SHP77 treated with DMSO at 0.1 percent for 48 hours (cell line): ENCODE results near the gene HMGB3.
"Not testable (repeated sequence)": the region's sequence is repeated elsewhere in the genome, so short reads cannot be mapped to it uniquely, and the experiment has no call there.

Experiments used
- DNase-seq: peaks from one replicate; lab custom pipeline; 2025; lab: John Stamatoyannopoulos, UW

HMGB3 gene

DNA sequence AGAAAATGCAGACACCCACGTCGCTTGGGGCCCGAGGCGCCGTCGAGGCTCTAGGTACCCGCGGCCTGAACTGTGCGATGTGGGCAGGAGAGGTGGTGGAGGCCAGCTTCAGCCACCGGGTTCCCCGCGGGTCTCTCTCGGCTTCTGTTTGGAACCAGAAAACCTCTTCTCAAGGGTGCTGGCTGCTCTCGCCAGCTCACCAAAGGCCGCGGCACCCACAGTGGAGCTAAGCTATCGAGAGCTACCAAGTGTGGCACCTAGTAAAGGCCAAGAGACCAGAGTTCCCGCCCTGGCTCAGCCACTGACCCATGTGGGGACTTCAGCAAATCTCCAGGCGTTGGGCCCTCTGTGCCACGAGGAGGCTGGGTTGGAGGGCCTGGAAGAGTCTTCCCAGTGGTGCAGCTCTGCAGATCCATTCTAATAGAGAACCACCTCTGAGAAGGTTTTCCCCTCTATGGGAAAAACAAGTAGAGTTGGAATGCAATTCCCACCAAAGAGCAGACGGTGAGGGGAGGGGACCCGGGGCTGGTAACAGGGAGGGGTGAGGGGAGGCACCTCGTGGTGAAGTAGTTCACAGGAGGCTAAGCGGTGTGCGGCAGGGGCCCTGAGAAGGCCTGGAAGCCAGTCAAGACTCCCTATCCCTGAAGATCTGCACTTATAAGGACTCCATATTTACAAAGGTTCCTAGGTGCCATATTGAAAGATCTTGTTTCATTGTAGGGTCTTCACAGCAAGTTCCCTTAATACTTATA lies 5.5 kb upstream of the HMGB3 start:
- DNase-seq, result no peak

DNA sequence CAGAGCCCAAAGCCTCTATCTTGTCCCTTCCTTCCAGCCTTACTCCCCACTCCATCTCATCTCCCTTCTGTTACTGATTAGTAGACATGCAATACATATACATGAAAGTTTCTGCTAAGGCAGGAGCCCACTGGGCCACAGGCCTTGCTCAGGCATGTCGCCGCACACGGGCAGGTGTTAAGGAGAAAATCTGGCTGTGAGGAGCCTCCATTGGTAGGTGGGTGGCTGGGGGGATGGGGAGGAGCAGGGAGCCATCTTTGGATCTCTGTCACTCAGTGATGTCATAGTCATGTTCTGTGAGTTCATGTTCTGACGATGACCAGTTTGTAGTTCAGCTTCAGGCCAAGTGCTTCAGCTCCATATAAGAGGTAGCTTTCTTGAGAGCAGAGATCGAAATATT lies 2.9 kb upstream of the HMGB3 start:
- no peak for DNase-seq

DNA sequence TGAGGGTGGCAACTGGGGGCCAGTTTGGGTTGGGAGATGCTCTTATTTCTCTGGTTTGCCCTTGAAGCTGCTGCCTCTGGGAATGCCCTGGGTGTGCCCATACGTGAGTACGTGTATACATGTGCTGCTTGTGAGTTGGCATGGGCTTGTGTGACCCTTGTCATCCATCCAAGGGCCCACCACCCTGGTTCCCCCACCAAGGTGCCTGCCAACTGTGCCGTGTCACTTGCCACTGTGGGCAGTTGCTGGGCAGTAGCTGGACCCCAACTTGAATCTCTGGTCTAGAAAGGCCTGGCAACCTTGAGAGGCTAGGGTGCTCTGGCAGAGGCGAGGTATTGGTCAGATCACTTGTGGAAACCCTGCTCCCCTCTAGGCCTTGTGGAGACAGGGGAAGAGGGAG lies 2.4 kb upstream of the HMGB3 start:
- DNase-seq, result no peak

DNA sequence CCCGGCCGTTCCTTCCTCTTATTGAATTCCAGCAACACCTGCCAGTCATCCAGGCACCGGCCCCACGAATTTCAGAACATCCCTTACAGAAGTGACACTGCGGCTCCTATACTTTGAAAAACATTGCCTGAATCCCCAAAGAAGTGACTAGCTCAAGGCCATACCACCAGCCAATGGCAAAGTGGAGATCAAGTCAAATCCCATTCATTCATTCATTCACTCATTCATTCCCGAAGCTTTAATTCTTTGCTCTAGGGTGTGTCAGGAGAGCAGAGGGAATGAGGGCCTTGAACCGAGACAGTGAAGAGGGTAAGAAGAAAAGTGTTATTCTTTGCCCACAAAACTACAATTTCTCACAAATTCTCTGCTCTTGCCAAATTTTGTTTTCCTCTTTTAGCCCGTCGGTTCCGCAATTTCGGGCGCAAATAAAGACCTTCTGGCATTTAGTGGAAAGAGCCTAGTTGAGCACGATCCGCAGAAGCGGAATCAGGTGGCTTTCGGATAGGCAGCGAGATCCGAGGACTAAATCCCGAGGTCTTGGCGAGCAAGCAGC lies 824 bp upstream of the HMGB3 start:
- DNase-seq, result no peak

DNA sequence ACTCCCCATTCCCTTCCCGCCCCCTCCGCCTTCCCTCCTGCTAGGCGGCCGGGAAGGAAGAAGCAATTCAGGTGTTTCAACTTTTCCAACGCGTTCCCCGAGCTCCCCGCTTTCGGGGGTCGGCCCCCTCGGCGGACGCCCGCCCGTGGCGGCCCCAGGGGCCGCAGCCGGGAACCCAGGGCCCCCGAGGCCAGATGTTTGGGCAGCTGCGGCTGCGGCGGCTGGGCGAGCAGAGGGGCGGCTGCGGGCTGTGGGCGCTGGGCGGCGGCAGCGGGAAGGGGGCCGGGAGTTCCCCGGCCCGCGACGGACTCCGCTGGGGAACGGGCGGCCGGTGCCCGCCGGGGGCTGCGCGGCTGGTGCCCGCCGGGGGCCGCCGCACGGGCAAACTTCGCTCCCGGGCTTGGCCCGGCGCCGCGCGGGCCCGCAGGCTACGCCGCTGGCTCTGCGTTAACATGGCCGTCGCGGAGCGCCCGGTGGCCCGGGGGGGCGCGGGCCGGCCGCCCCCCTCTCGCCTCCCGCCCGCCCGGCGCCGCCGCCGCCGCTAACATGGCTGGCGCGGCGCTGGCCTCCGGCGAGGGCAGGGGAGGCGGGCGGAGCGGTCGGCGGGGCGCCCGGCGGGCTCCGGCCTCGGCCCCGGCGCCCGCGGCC lies 510 bp downstream of the HMGB3 start:
- DNase-seq, result no peak

DNA sequence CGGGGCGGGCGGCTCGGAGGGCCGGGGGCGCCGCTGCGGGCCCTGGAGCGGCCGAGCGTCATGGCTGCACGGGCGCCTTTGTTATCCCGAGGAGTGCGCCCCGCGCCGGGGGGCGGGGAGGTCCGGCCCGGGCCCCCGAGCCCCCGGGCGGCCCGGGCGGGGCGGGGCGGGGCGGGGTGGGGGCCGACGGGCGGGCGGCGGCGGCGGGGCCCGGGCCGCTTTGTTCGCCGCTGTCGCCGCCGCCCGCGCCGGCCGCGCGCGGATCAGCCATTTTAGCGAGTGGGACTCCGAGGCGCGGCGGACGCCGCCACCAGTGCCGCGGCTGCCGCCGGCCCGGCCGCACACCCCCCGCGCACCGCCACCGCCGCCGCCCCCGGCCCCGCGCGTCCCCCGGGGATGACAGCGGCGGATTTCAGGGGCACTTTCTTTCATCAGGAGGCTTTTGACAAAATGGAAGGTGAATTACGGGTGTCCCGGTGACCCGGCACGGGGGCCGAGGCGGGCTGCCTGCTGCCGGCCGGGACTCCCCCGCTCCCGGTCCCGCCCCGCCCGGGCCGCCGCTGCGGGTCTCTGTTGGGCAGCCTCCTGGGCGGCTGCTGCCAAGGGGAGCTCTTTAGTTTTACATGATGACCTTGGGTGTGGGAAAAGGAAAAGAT lies 1.2 kb downstream of the HMGB3 start:
- DNase-seq, result no peak

DNA sequence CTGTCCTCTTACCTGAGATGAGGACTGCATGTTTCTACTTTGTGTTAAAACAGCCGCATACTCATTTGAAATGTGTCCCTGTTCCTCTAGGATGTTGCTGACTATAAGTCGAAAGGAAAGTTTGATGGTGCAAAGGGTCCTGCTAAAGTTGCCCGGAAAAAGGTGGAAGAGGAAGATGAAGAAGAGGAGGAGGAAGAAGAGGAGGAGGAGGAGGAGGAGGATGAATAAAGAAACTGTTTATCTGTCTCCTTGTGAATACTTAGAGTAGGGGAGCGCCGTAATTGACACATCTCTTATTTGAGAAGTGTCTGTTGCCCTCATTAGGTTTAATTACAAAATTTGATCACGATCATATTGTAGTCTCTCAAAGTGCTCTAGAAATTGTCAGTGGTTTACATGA lies 4.6 kb downstream of the HMGB3 start:
- not testable (repeated sequence) for DNase-seq

DNA sequence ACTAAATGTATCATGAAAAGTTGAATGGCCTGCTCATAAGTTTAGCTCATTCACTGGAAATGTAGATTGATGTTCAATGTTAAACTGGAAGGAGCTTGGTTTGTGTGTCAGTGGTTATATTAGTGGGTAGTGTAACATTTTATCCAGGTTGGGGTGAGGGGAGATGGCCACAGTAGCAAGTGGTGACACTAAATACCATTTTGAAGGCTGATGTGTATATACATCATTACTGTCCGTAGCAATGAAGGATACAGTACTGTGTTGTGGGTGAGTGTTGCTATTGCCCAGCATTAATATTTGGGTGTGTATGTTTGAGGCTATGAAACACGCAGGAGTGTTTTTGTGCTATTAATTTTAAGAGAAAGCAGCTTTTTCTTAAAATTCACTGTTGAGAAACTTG lies 6.3 kb downstream of the HMGB3 start:
- no peak for DNase-seq

DNA sequence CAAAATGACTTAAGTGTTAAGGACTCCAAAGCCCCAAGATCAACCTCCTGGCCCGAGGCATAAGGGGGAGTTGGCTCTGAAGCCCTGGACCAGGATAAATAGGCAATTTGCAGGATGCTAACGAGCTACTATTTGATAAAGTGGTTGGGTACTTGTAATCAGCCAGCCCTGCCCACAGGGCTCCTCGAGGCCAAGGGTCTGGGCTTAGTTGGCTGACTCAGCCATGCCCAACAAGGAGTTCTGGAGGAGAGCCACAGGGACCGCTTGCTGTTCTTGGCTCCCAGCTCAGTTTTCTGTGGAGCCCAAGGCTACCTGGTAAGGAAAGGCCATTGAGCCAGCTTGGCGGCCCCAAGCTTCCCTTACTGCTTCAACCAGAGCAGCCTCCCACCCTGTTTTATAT lies 7.8 kb downstream of the HMGB3 start:
- no peak for DNase-seq

DNA sequence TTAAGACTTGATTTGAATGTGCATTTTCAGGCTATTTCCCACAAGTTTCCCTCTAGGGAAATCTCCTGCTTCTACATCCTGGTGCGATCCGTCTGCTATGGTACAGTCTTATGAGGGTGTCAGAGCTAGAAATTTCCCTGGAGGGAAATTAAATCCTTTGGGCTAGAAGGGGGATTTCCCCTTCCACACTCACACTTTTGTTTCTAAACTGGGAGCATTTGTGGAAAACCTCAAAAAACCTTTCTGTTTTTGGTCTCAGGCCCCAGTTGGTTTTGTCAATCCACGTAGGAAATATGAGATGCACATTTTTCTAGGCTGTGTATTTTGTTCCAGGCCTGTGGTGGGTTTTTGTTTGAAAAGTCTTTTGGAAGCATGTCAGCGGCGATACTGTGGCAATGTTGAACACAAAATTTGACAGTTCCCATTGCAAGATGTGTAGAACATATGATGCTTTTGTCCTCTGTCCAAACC lies 17.8 kb downstream of the HMGB3 start:
- no peak for DNase-seq

DNA sequence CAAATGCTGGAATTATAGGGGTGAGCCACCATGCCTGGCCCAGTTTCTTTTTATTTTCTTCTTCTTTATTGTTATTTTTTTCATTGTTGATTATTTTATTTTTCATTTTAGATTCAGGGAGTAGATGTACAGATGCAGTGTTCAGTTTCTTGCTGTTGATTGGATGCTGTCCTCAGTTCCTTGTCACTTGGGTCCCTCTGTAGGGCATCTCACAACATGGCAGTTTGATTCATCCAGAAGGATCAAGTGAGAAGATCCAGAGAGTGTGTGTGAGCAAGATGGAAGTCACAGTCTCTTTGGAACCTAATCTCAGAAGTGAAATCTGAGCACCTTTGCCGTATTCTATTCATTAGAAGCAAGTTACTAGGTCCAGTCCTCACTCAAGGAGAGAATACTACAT lies 20.9 kb downstream of the HMGB3 start:
- DNase-seq, result no peak

DNA sequence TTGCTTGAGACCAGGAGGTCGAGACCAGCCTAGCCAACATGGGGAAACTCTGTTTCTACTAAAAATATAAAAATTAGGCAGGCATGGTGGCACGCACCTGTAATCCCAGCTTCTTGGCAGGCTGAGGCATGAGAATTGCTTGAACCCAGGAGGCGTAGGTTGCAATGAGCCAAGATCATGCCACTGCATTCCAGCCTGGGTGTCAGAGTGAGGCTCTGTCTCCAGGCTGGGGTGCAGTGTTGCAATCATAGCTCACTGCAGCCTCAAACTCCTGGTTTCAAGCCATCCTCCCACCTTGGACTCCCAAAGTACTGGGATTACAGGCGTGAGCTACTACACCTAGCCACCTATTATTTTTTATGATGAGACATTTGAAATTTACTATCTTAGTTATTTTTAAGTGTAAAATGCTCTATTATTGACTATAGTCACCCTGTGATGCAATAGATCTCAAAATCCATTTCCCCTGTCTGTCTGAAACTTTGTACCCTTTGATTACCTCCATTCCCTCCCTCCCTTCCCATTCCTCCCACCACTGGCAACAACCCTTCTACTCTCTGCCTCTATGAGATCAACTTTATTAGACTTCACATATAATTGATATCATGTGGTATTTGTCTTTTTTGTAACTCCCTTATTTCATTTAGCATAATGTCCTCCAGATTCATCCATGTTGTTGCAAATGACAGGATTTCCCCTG lies 23.4 kb downstream of the HMGB3 start:
- DNase-seq, result no peak

DNA sequence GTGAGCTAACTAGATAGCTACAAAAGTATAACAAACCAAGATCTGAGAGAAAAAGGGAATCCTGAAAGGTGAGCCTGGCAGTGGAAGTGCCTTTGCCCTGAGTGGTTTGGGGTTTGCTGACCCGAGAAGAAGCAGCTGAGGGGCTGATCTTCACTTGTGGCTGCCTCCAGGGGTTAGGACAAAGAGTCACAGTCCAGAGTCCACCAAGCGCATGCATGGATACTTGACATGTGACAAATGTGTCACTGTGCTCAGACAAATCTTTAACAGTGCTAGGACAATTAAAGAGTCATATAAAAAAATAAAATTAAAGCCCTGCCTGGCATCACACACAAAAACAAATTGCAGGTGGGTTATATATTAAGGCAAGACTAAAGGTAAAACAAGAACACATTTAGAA lies 26.4 kb downstream of the HMGB3 start:
- DNase-seq, result no peak

DNA sequence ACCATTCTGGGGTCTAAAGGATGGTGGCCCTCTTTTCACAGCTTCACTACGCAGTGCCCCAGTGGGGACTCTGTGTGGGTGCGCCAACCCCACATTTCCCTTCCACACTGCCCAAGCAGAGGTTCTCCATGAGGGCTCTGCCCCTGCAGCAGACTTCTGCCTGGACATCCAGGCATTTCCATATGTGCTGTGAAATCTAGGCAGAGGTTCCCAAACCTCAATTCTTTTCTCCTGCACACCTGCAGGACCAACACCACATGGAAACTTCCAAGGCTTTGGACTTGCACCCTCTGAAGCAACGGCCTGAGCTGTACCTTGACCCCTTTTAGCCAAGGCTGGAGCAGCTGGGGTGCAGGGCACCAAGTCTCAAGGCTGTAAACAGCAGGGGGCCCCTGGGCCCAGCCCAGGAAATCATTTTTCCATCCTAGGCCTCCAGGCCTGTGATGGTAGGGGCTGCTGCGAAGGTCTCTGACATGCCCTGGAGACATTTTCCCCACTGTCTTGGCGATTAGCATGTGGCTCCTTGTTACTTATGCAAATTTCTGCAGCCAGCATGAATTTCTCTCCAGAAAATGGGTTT lies 30.1 kb downstream of the HMGB3 start:
- no peak for DNase-seq

DNA sequence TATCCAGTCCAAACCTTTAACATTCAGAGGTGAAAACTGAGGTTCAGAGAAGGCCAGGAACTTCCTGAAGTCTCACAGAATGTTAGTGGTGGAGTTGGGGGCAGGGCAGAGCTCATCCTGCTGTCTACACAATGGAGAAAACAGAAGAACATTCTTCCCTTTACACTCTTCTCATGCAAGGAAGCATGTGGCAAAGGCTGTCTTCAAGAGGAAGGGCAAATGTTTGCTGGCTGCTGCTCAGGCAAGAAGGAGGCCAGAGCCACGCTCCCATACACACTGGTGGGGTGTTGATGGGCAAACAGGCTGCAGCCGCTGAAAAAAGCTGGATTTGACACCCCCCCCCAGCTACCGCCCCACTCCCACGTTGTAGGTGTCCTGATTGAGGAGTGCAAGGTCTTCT lies 32.5 kb downstream of the HMGB3 start:
- no peak for DNase-seq

DNA sequence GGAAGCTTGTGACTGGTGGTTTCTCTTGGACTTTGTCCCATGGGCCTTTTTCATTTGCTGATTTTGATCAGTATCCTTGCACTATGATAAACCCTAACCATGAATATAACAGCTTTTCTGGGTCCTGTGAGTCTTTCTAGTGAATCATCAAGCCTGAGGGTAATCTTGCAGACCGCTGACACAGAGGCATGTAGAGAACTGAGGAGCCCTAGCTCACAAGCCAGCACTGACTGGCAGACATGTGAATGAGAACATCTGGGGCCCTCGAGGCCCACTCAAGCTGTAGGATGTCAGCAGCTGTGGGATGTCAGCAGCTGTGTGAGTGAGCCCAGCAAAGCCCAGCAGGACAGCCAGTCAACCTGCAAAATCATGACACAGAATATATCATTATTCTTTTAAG lies 36.7 kb downstream of the HMGB3 start:
- DNase-seq, result no peak

DNA sequence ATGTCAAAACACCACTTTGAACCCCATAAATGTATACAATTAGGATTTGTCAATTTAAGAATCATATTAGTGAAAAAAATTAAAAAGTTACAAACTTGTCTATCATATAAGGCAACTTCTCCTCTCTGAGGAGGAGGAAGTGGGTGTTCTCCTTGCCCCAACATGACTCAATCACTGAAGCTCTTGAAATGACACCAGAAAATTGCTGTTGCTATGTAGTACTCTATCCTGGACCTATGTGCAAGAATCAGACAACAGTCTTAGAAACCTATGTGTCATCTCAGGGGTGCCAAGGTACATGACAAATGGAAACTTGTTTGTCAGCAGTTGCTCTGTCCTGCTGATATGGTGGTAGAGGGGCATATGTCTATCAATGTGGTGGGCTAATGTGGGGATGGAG lies 47.7 kb downstream of the HMGB3 start:
- no peak for DNase-seq

DNA sequence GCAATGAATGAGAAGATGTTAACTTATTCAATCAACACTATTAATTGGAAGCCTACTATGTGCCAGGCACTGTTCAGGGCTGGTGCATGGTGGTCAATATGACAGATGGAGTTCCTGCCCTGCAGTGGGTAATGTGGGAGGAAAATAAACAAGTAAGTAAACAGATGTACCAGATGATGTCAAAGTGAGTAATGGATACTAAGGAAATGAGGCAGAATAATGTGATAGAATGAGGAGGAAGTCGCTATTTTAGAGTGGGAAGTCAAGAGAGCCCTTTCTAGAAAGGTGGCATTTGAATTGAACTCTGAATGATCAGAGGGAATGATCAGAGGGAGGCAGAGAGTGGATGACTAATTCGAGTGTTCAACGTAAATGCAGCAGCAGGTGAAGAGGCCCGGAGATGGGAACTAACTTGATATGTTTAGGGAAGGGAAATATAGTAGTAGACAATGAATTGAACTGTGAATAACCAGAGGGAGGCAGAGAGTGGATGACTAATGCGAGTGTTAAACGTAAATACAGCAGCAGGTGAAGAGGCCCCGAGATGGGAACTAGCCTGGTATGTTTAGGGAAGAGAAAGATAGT lies 48.3 kb downstream of the HMGB3 start:
- DNase-seq, result peak; percentile 1

DNA sequence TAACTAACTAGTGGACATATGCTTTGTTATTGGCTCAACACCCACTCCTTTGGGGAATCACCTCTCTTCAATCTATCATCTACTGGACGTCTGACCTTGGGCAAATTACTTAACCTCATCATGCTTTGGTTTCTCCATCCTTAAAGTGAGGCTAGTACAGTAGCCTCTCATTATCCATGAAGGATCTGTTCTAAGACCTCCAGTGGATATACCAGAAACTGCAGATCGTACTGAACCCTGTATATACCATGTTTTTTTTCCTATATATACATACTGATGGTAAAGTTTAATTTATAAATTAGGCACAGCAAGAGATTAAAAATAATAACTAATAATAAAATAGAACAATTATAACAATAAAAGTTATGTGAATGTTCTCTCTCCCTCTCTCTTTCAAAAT lies 56.2 kb downstream of the HMGB3 start:
- no peak for DNase-seq
